Neuron (in vitro differentiated cells): ENCODE results near the gene DNMT3L.

Experiments used
- H2AFZ ChIP-seq: one replicate; pipeline ENCODE4 v1.6.1; 2013; ENCODE audit warnings: low read depth, mild to moderate bottlenecking, inconsistent platforms, low read length, moderate library complexity
- H3K27me3 ChIP-seq: one replicate; pipeline ENCODE4 v1.6.1; 2013; ENCODE audit warnings: low read length; ENCODE audit not compliant: insufficient read depth
- H3K36me3 ChIP-seq: one replicate; pipeline ENCODE4 v1.6.1; 2013; ENCODE audit warnings: low read length; ENCODE audit not compliant: insufficient read depth
- H3K4me1 ChIP-seq: one replicate; pipeline ENCODE4 v1.6.1; 2013; ENCODE audit warnings: low read length; ENCODE audit not compliant: insufficient read depth
- H3K4me3 ChIP-seq: 2 replicates; pipeline ENCODE4 v1.5.1; 2013; ENCODE audit warnings: mild to moderate bottlenecking, low read length, moderate library complexity
- H3K9me3 ChIP-seq: one replicate; pipeline ENCODE4 v1.6.1; 2013; ENCODE audit warnings: low read length

Gene DNMT3L

GRCh38 chr21:44299458-44300261 lies 38.0 kb upstream of the DNMT3L start, which contains the start of gene PFKL:
TSS of gene PFKL (plus strand) at chr21:44300053. CDS start at chr21:44300106, 53 bp downstream.
- H3K4me1 ChIP-seq = peaks cover 42% of the 10 kb centered on the region

GRCh38 chr21:44299085-44299457 lies 37.4 kb upstream of the DNMT3L start:
- H3K27me3 ChIP-seq = peaks cover 5% of the 10 kb centered on the region
- no peaks in the 10 kb centered on the region for H3K9me3 ChIP-seq
- peak overlapping the region; percentile 63 for H3K4me3 ChIP-seq
- H3K36me3 ChIP-seq = no peaks in the 10 kb centered on the region
- peaks cover 38% of the 10 kb centered on the region for H3K4me1 ChIP-seq
- peak overlapping the region; percentile 81 for H2AFZ ChIP-seq

More at GRCh38 chr21:44299458-44300261, 38.0 kb upstream of the DNMT3L start, which contains the start of gene PFKL:
- Histone ChIP-seq H3K27me3 (peaks cover 5% of the 10 kb centered on the region), H2AFZ (peak within 1 kb of the TSS; percentile 81), H3K9me3 (no peaks in the 10 kb centered on the region), H3K36me3 (no peaks in the 10 kb centered on the region), H3K4me3 (peak within 1 kb of the TSS; percentile 63)

- no peak overlapping the region for H3K4me3 ChIP-seq
- H3K9me3 ChIP-seq = no peaks in the 10 kb centered on the region
- peaks cover 5% of the 10 kb centered on the region for H3K27me3 ChIP-seq
- H3K36me3 ChIP-seq = no peaks in the 10 kb centered on the region
- peaks cover 30% of the 10 kb centered on the region for H3K4me1 ChIP-seq
- no peak overlapping the region for H2AFZ ChIP-seq
These were observed 36.6 kb upstream of the DNMT3L start for GRCh38 chr21:44298301-44298700.

- H2AFZ ChIP-seq = no peak overlapping the region
- H3K27me3 ChIP-seq = peaks cover 5% of the 10 kb centered on the region
- no peaks in the 10 kb centered on the region for H3K36me3 ChIP-seq
- H3K4me1 ChIP-seq = peaks cover 30% of the 10 kb centered on the region
- H3K9me3 ChIP-seq = no peaks in the 10 kb centered on the region
- H3K4me3 ChIP-seq = no peak overlapping the region
These were observed 36.0 kb upstream of the DNMT3L start for GRCh38 chr21:44297525-44298290.

GRCh38 chr21:44296916-44297315 lies 35.2 kb upstream of the DNMT3L start:
- Histone ChIP-seq H2AFZ (no peak overlapping the region), H3K4me1 (peaks cover 30% of the 10 kb centered on the region), H3K9me3 (no peaks in the 10 kb centered on the region), H3K36me3 (no peaks in the 10 kb centered on the region), H3K4me3 (no peak overlapping the region), H3K27me3 (peaks cover 5% of the 10 kb centered on the region)

- Histone ChIP-seq H3K4me3 (no peak overlapping the region), H3K27me3 (peaks cover 6% of the 10 kb centered on the region), H3K9me3 (no peaks in the 10 kb centered on the region), H3K4me1 (peaks cover 26% of the 10 kb centered on the region), H3K36me3 (no peaks in the 10 kb centered on the region), H2AFZ (no peak overlapping the region)
These were observed 34.4 kb upstream of the DNMT3L start for GRCh38 chr21:44296103-44296519.

- no peak overlapping the region for H3K4me3 ChIP-seq
- peaks cover 21% of the 10 kb centered on the region for H3K4me1 ChIP-seq
- H3K36me3 ChIP-seq = no peaks in the 10 kb centered on the region
- H3K9me3 ChIP-seq = no peaks in the 10 kb centered on the region
- no peak overlapping the region for H2AFZ ChIP-seq
- H3K27me3 ChIP-seq = peaks cover 11% of the 10 kb centered on the region
These were observed 33.9 kb upstream of the DNMT3L start for GRCh38 chr21:44295646-44296045.

GRCh38 chr21:44295163-44295573 lies 33.5 kb upstream of the DNMT3L start:
- Histone ChIP-seq H2AFZ (no peak overlapping the region), H3K4me3 (no peak overlapping the region), H3K27me3 (peaks cover 16% of the 10 kb centered on the region), H3K4me1 (peaks cover 20% of the 10 kb centered on the region), H3K36me3 (no peaks in the 10 kb centered on the region), H3K9me3 (no peaks in the 10 kb centered on the region)

GRCh38 chr21:44294391-44295162 lies 32.9 kb upstream of the DNMT3L start:
- H3K4me3 ChIP-seq = no peak overlapping the region
- no peaks in the 10 kb centered on the region for H3K9me3 ChIP-seq
- peaks cover 17% of the 10 kb centered on the region for H3K27me3 ChIP-seq
- H2AFZ ChIP-seq = no peak overlapping the region
- H3K4me1 ChIP-seq = peaks cover 20% of the 10 kb centered on the region
- no peaks in the 10 kb centered on the region for H3K36me3 ChIP-seq

GRCh38 chr21:44293551-44294231 lies 32.0 kb upstream of the DNMT3L start:
- no peaks in the 10 kb centered on the region for H3K36me3 ChIP-seq
- H3K4me3 ChIP-seq = no peak overlapping the region
- peaks cover 15% of the 10 kb centered on the region for H3K4me1 ChIP-seq

GRCh38 chr21:44292812-44293195 lies 31.1 kb upstream of the DNMT3L start:
- H3K4me1 ChIP-seq = peaks cover 15% of the 10 kb centered on the region
- no peak overlapping the region for H3K4me3 ChIP-seq
- H3K36me3 ChIP-seq = no peaks in the 10 kb centered on the region
- no peak overlapping the region for H2AFZ ChIP-seq
- H3K27me3 ChIP-seq = peaks cover 33% of the 10 kb centered on the region
- H3K9me3 ChIP-seq = no peaks in the 10 kb centered on the region

More at GRCh38 chr21:44293551-44294231, 32.0 kb upstream of the DNMT3L start:
- no peak overlapping the region for H2AFZ ChIP-seq
- H3K27me3 ChIP-seq = peaks cover 25% of the 10 kb centered on the region
- H3K9me3 ChIP-seq = no peaks in the 10 kb centered on the region
